Keratinocyte (primary cell): Measurements from ENCODE around the gene DENND6A. TPM values are rescaled to one million over a fixed set of nuclear protein-coding genes. Genes with fewer than 3 reads are reported as not detected.
"Not testable (repeated sequence)": the region's sequence is repeated elsewhere in the genome, so short reads cannot be mapped to it uniquely, and the experiment has no call there.

Source experiments
- DNase-seq: peaks from one replicate; pipeline ENCODE4 v3.0.0-alpha.2; 2011; ENCODE audit warnings: low read depth, missing footprints, low spot score
- FAIRE-seq: peaks from 2 replicates; lab custom pipeline; 2011; peaks lifted over from hg19 to GRCh38; lab: Jason Lieb, UNC
- H2AFZ ChIP-seq: 2 replicates; pipeline ENCODE4 v1.6.0; 2012; ENCODE audit warnings: low read length, control low read depth, inconsistent platforms; ENCODE audit not compliant: control insufficient read depth
- H3K27ac ChIP-seq: 2 replicates; pipeline ENCODE4 v1.5.1; 2011; ENCODE audit warnings: low read length; ENCODE audit not compliant: control insufficient read depth, insufficient read depth
- H3K27me3 ChIP-seq: 3 replicates; pipeline ENCODE4 v1.6.0; 2011; ENCODE audit warnings: low read length; ENCODE audit not compliant: control insufficient read depth, insufficient read depth; ENCODE audit errors: extremely low read depth
- H3K36me3 ChIP-seq, 2 experiments: 2 replicates in 1 of 2; 3 replicates in 1 of 2; pipeline ENCODE4 v1.5.1; 2011; ENCODE audit warnings: low read length in 2 of 2, mild to moderate bottlenecking in 1 of 2; ENCODE audit not compliant: control insufficient read depth in 2 of 2, insufficient read depth in 2 of 2; ENCODE audit errors: extremely low read depth in 1 of 2
- H3K4me1 ChIP-seq: 3 replicates; pipeline ENCODE4 v1.5.1; 2011; ENCODE audit warnings: low read length; ENCODE audit not compliant: control insufficient read depth, insufficient read depth; ENCODE audit errors: extremely low read depth
- H3K4me2 ChIP-seq: 3 replicates; pipeline ENCODE4 v1.6.0; 2011; ENCODE audit warnings: low read depth, low read length; ENCODE audit not compliant: control insufficient read depth, insufficient read depth; ENCODE audit errors: extremely low read depth
- H3K4me3 ChIP-seq, 3 experiments: fragments of 200-600 bp in 1 of 3; sonication (generic) in 1 of 3; 2 replicates in 2 of 3; 3 replicates in 1 of 3; pipeline ENCODE4 v1.5.1; 2011 to 2016; ENCODE audit warnings: low read length in 3 of 3, mild to moderate bottlenecking in 3 of 3, control low read depth in 2 of 3, inconsistent platforms in 1 of 3, low read depth in 1 of 3, mixed read lengths in 1 of 3, mixed run types in 1 of 3, moderate library complexity in 1 of 3; ENCODE audit not compliant: control insufficient read depth in 2 of 3, insufficient read depth in 2 of 3; ENCODE audit errors: extremely low read depth in 1 of 3
- H3K79me2 ChIP-seq: 2 replicates; pipeline ENCODE4 v1.6.0; 2012; ENCODE audit warnings: low read length; ENCODE audit not compliant: control insufficient read depth, insufficient read depth
- H3K9ac ChIP-seq: 3 replicates; pipeline ENCODE4 v1.6.0; 2011; ENCODE audit warnings: low read length; ENCODE audit not compliant: control insufficient read depth, insufficient read depth; ENCODE audit errors: extremely low read depth
- H3K9me1 ChIP-seq: 3 replicates; pipeline ENCODE4 v1.6.0; 2011; ENCODE audit warnings: low read length; ENCODE audit not compliant: control insufficient read depth, insufficient read depth; ENCODE audit errors: extremely low read depth
- H3K9me3 ChIP-seq: 2 replicates; pipeline ENCODE4 v1.5.1; 2012; ENCODE audit warnings: low read depth, low read length; ENCODE audit not compliant: control insufficient read depth
- H4K20me1 ChIP-seq: 3 replicates; pipeline ENCODE4 v1.6.0; 2011; ENCODE audit warnings: low read length; ENCODE audit not compliant: control insufficient read depth, insufficient read depth; ENCODE audit errors: extremely low read depth
- EZH2 ChIP-seq: IDR thresholded peaks from one replicate; pipeline ENCODE4 v1.6.1; 2012; ENCODE audit warnings: inconsistent platforms, mild to moderate bottlenecking, low read length, moderate library complexity
- dilution Hi-C: fragments of 300-500 bp; cut with MboI; formaldehyde crosslinking; loops from one replicate; pipeline ENCODE4 v1.7.0; 2020; ENCODE audit warnings: low sequenced_read_pairs; ENCODE audit not compliant: extremely low pct_ligation_motif_present
- polyA plus RNA-seq, 5 experiments: library from polyadenylated mRNA; depleted of rRNA in 3 of 5; stranded (reverse) in 3 of 5; stranded (forward) in 1 of 5; unstranded in 1 of 5; fragments of >200 nt; gene quantifications; 1 replicate in 1 of 5; 2 replicates in 3 of 5; 3 replicates in 1 of 5; pipeline versions ENCODE4 v1.2.1 to v1.2.3, GENCODE V29; 2011 to 2012; ENCODE audit warnings: missing spikeins in 2 of 5, low read depth in 1 of 5, low replicate concordance in 1 of 5
- TF ChIP-seq, protein P1 (sequence below), 3 experiments: IDR thresholded peaks in 1 of 3; conservative IDR thresholded peaks in 1 of 3; optimal IDR thresholded peaks in 1 of 3; 2 replicates in 2 of 3; 3 replicates in 1 of 3; pipeline versions ENCODE3 to v1.5.1; 2011; ENCODE audit warnings: low read length in 3 of 3, mild to moderate bottlenecking in 3 of 3, moderate library complexity in 2 of 3, control low read depth in 1 of 3, inconsistent platforms in 1 of 3; ENCODE audit not compliant: insufficient read depth in 2 of 3; ENCODE audit errors: extremely low read depth in 1 of 3

DENND6A gene
- polyA plus RNA-seq, 1 donor (not counting 4 experiments of a cell fraction or from before 2014, with no cell fraction given): 22.8 TPM

DNA sequence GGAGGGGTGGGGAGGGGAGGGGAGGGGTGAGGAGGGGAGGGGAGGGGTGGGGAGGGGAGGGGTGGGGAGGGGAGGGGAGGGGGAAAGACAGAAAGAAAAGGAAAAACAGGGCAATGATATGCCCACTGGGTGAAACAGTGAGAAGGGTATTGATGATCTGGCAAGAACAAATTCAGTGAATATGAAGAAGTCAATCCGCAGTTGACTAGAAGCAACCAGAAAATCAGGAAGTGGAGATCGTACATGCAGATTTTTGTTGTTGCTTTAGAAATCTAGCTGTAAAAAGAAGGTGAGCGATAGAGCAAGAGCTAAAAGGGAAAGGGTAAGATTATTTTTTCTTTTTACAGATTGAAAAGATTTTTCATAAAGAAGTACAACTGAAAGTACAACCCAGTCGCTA, 48.1 kb downstream of the DENND6A start:
- Histone ChIP-seq H3K4me2 (no peak overlapping the region), H3K4me1 (peaks cover 6% of the 10 kb centered on the region), H3K36me3 (peaks cover 10 to 14% of the 10 kb centered on the region in 2 experiments), H4K20me1 (peaks cover 2% of the 10 kb centered on the region), H3K79me2 (peaks cover 16% of the 10 kb centered on the region), H3K4me3 (no peak overlapping the region), H3K27ac (no peak overlapping the region), H3K27me3 (no peaks in the 10 kb centered on the region), H3K9ac (no peak overlapping the region), H3K9me3 (no peaks in the 10 kb centered on the region), H2AFZ (no peak overlapping the region), H3K9me1 (no peaks in the 10 kb centered on the region)
- DNase-seq: no peak
- FAIRE-seq: no peak
- TF ChIP-seq, protein P1, sequence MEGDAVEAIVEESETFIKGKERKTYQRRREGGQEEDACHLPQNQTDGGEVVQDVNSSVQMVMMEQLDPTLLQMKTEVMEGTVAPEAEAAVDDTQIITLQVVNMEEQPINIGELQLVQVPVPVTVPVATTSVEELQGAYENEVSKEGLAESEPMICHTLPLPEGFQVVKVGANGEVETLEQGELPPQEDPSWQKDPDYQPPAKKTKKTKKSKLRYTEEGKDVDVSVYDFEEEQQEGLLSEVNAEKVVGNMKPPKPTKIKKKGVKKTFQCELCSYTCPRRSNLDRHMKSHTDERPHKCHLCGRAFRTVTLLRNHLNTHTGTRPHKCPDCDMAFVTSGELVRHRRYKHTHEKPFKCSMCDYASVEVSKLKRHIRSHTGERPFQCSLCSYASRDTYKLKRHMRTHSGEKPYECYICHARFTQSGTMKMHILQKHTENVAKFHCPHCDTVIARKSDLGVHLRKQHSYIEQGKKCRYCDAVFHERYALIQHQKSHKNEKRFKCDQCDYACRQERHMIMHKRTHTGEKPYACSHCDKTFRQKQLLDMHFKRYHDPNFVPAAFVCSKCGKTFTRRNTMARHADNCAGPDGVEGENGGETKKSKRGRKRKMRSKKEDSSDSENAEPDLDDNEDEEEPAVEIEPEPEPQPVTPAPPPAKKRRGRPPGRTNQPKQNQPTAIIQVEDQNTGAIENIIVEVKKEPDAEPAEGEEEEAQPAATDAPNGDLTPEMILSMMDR (optimal IDR thresholded peaks at IDR 0.05 in 1 of 3, IDR thresholded peaks at IDR 0.05 in 1 of 3, conservative IDR thresholded peaks at IDR 0.05 in 1 of 3; ENCODE audit: extremely low read depth in 1 of 3, insufficient read depth in 2 of 3, low read length in 3 of 3): no peak
- no peak for TF ChIP-seq EZH2
- dilution Hi-C loops: no loop called here

DNA sequence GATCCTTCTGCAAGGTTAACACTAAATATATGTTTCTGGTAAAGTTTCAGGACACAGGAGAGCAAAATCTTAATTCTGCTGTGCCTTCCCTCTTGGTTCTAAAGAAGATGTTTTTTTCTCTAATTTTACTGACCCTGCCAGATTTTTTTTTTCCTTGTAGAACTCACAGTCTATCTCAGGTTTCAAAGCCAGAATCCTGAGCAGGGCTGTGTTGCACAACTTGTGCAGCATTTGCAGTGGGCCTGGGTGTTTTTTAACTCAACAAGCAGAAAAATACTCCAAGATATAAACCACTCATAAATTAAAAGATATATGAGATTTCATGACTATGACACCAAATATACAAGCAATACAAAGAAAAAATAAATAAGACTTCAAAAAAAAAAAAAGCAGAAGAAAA, 55.5 kb downstream of the DENND6A start:
- Histone ChIP-seq H3K79me2 (no peaks in the 10 kb centered on the region), H3K4me1 (no peaks in the 10 kb centered on the region), H3K4me2 (no peak overlapping the region), H3K27me3 (no peaks in the 10 kb centered on the region), H3K27ac (no peak overlapping the region), H4K20me1 (no peaks in the 10 kb centered on the region), H3K4me3 (no peak overlapping the region), H2AFZ (no peak overlapping the region), H3K9me1 (no peaks in the 10 kb centered on the region), H3K9ac (no peak overlapping the region), H3K36me3 (peaks cover 13 to 21% of the 10 kb centered on the region in 2 experiments), H3K9me3 (no peaks in the 10 kb centered on the region)
- DNase-seq: no peak
- no peak for TF ChIP-seq EZH2
- TF ChIP-seq, protein P1 (optimal IDR thresholded peaks at IDR 0.05 in 1 of 3, IDR thresholded peaks at IDR 0.05 in 1 of 3, conservative IDR thresholded peaks at IDR 0.05 in 1 of 3; ENCODE audit: extremely low read depth in 1 of 3, insufficient read depth in 2 of 3, low read length in 3 of 3): no peak
- dilution Hi-C loops: no loop called here
- no peak for FAIRE-seq

DNA sequence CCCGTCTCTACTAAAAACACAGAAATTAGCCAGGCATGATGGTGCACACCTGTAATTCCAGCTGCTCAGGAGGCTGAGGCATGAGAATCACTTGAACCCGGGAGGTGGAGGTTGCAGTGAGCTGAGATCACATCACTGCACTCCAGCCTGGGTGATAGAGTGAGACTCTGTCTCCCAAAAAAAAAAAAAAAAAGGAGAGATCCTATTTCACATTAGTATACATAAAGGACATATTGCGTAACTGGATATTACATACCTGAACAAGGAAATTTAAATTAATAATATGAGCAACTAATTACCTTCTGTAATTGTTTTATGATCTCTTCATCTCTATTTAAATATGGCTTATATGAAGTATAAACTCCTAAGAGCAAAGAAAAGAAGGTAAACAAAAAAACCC, 58.6 kb downstream of the DENND6A start:
- H3K4me2 ChIP-seq, FAIRE-seq, H3K9ac ChIP-seq, H3K27ac ChIP-seq, dilution Hi-C loops, H2AFZ ChIP-seq, H3K9me1 ChIP-seq, DNase-seq, H3K4me3 ChIP-seq, H3K9me3 ChIP-seq, H3K27me3 ChIP-seq, H4K20me1 ChIP-seq, H3K4me1 ChIP-seq, H3K79me2 ChIP-seq: not testable (repeated sequence)
- peaks cover 9 to 21% of the 10 kb centered on the region in 2 experiments for H3K36me3 ChIP-seq
